Erythroblast (primary cell): ENCODE measurements around the gene APH1A.

Experiments used
- GATA1 ChIP-seq: IDR thresholded peaks from 2 replicates; pipeline ENCODE4 v1.6.1; 2011; ENCODE audit warnings: low read depth, mild to moderate bottlenecking, control low read depth, low read length, moderate library complexity
- POLR2A ChIP-seq: IDR thresholded peaks from 2 replicates; pipeline ENCODE4 v1.6.1; 2011; ENCODE audit warnings: mild to moderate bottlenecking, low read length

DNA sequence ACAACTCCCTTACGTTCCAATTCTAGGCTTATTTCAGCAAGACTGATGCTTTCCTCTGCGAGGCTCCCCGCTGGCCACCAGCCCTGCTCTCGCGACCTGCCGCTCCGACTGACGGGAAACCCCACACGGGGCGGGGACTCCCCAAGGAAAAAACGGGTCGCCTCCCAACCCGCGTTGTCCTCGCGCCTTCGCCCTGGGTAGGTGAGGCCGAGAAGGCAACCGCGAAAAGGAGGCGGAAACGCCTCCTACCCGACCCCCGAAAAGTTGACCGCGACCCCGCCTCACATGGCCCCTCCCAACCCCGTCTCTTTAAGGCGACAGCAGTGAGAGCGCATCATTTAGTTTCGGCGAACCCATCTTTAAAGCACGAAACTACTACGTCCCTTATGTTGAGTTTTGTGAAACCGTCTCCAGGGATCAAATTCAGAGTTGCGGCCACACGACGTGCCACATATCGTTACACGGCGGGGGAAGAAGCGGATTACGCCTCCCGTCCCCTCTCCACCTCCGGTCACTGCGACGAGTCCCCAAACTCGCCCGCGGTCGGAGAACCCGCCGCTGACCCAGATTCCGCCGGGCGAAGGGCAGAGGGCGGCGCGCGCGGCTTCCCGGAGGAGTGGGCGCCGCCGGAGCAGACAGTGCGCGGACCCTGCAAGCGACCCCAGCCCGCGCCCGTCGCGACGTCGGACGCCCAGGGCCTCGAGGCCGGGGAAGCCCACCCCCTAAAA, 34.1 kb downstream of the APH1A start:
- TF ChIP-seq POLR2A (peak; percentile 86), GATA1 (no peak)
